Neuron (in vitro differentiated cells): ENCODE measurements around the gene ANO7.

ENCODE experiments used
- H2AFZ ChIP-seq: one replicate; pipeline ENCODE4 v1.6.1; 2013; ENCODE audit warnings: low read depth, mild to moderate bottlenecking, inconsistent platforms, low read length, moderate library complexity
- H3K27me3 ChIP-seq: one replicate; pipeline ENCODE4 v1.6.1; 2013; ENCODE audit warnings: low read length; ENCODE audit not compliant: insufficient read depth
- H3K36me3 ChIP-seq: one replicate; pipeline ENCODE4 v1.6.1; 2013; ENCODE audit warnings: low read length; ENCODE audit not compliant: insufficient read depth
- H3K4me1 ChIP-seq: one replicate; pipeline ENCODE4 v1.6.1; 2013; ENCODE audit warnings: low read length; ENCODE audit not compliant: insufficient read depth
- H3K4me3 ChIP-seq: 2 replicates; pipeline ENCODE4 v1.5.1; 2013; ENCODE audit warnings: mild to moderate bottlenecking, low read length, moderate library complexity
- H3K9me3 ChIP-seq: one replicate; pipeline ENCODE4 v1.6.1; 2013; ENCODE audit warnings: low read length

The ANO7 gene

DNA sequence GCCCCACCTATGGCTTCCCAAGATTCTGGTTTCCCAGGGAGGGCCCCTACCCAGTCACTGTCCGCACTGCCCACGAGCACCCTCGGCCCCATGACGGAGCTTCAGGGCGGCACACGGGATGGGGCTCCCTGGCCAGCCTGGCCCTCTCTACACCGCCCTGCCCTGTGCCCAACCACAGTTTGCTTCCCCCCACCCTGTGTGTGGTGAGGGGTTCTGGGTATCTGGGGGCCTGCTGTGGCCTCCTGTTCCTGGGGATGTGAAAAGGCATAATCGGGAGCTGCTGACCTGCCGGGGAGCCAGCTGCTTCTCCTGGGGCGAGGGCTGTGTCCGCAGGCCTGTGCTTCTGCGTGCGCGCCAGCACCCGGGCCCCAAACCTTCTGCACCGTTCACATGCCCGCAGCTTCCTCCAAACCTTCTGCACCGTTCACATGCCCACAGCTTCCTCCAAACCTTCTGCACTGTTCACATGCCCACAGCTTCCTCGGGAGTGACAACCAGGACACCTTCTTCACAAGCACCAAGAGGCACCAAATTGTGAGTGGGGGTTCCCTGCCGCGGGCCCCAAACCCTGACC, 12.4 kb downstream of the ANO7 start:
- no peaks in the 10 kb centered on the region for H3K36me3 ChIP-seq
- peaks cover 9% of the 10 kb centered on the region for H3K27me3 ChIP-seq
- H3K9me3 ChIP-seq, result no peaks in the 10 kb centered on the region
- H3K4me1 ChIP-seq, result peaks cover 3% of the 10 kb centered on the region
- H2AFZ ChIP-seq, result no peak overlapping the region
- no peak overlapping the region for H3K4me3 ChIP-seq

DNA sequence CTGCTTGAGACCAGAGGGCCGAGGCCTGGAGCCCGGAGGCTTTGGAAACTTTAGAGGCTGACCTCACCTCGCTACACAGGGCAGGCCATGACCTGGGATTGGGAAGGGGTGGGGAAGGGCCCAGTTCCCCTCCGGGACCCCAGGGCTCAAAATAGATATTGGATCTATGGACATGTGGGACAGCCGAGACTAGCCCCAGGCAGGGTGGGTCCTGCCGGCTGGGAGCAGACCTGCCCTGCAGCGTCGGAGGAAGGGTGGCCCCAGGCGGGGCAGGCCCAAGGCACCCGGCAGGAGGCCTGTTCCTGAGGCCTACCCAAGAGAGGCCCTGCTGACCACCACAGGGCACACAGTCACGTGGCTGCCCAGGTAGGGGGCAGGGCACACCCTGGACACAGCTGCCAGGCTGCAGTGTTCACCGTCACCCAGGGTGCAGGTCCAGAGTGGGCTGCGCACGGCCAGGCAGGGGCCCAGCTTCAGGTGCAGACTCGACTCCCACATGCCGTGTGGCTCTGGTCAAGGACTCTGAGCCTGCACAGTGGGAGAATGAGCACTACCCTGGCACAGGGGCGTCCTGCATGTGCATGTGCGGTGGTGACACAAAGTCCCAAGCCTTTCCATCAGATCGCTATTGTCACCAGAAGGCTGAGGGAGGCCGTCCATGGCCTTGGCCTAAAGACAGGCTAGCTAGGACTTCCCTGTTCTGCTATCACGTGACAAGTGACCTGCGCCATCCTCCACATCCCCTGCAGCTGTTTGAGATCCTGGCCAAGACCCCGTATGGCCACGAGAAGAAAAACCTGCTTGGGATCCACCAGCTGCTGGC, 13.2 kb downstream of the ANO7 start:
- H3K4me1 ChIP-seq, result no peaks in the 10 kb centered on the region
- no peak overlapping the region for H2AFZ ChIP-seq
- H3K4me3 ChIP-seq, result no peak overlapping the region
- peaks cover 9% of the 10 kb centered on the region for H3K27me3 ChIP-seq
- H3K36me3 ChIP-seq, result no peaks in the 10 kb centered on the region
- no peaks in the 10 kb centered on the region for H3K9me3 ChIP-seq

DNA sequence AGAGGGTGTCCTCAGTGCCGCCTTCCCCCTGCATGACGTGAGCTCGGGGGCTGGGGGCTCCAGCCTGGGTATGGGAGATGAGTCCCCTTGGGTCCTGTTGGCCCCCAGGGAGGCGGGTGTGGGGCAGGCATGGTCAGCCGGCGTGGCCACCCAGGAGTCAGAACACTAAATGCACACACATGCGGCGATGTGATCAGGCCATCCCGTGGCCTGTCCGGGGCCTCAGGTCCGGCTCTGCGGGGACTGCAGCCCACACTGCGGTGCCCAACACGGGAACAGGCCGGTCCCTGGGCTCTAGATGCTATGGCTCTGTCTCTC, 13.8 kb downstream of the ANO7 start:
- Histone ChIP-seq H3K4me3 (no peak overlapping the region), H3K9me3 (no peaks in the 10 kb centered on the region), H3K36me3 (no peaks in the 10 kb centered on the region), H3K27me3 (peaks cover 9% of the 10 kb centered on the region), H2AFZ (no peak overlapping the region), H3K4me1 (no peaks in the 10 kb centered on the region)

DNA sequence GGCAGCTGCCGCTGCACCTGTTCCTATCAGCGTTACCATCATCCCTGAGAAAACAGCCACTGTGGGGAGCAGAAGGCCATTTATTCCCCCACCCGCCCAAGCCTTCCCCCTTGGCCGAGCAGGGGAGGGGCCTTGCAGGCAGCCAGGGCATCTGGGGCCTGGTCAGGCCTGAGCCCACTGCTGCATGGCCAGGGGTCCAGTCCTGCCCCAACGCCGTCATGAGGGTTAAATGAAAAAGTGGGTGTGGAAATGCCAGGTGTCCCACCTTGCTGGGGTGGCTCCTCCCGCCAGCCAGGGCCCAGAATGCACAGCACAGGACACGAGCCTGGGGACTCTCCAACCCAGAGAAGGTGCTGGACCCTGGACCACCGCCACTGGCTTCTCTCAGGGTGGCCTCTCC, 14.2 kb downstream of the ANO7 start:
- Histone ChIP-seq H3K9me3 (no peaks in the 10 kb centered on the region), H2AFZ (no peak overlapping the region), H3K36me3 (no peaks in the 10 kb centered on the region), H3K4me3 (no peak overlapping the region), H3K27me3 (peaks cover 11% of the 10 kb centered on the region), H3K4me1 (no peaks in the 10 kb centered on the region)

DNA sequence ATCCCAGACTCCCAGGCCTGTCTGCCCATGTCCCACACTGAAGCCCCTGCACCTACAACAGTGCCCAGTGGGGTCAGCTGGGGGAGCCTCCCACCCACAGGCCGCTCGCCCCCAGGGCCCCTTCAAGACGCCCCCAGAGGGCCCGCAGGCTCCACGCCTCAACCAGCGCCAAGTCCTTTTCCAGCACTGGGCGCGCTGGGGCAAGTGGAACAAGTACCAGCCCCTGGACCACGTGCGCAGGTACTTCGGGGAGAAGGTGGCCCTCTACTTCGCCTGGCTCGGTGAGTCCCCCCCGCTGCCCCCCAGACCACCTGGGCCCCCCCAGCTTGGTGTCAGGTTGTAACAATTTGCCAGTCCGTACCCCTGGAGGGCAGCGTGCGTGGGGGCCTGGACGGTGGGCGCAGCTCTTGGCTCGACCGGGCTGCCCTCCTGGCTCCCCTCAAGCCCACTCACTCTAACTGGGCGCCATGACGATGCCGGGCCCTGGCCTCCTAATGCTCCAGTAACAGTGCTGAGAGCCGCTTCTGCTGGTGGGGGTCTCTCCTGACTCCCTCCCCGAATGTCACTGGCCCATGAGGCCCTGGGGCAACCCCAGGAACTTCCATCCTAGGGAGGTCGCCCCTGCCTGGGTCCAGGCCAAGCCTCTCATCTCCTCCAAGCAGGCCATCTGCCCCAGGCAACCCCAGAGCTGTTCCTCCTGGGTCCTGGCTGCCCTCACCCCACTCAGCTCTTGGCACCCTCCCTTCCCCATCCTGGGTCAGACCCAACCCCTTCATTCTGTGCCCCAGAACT, 14.9 kb downstream of the ANO7 start:
- Histone ChIP-seq H3K36me3 (no peaks in the 10 kb centered on the region), H3K4me1 (no peaks in the 10 kb centered on the region), H3K27me3 (peaks cover 6% of the 10 kb centered on the region), H3K4me3 (no peak overlapping the region), H3K9me3 (no peaks in the 10 kb centered on the region), H2AFZ (no peak overlapping the region)

- Histone ChIP-seq H3K36me3 (no peaks in the 10 kb centered on the region), H3K9me3 (no peaks in the 10 kb centered on the region), H3K4me1 (no peaks in the 10 kb centered on the region), H2AFZ (no peak overlapping the region), H3K4me3 (no peak overlapping the region), H3K27me3 (peaks cover 5% of the 10 kb centered on the region)
Observed at GRCh38 chr2:241204010-241204384, 15.5 kb downstream of the ANO7 start.

- Histone ChIP-seq H3K27me3 (peaks cover 5% of the 10 kb centered on the region), H3K4me3 (no peak overlapping the region), H2AFZ (no peak overlapping the region), H3K36me3 (no peaks in the 10 kb centered on the region), H3K4me1 (no peaks in the 10 kb centered on the region), H3K9me3 (no peaks in the 10 kb centered on the region)
Observed at GRCh38 chr2:241204490-241204889, 16.0 kb downstream of the ANO7 start.

DNA sequence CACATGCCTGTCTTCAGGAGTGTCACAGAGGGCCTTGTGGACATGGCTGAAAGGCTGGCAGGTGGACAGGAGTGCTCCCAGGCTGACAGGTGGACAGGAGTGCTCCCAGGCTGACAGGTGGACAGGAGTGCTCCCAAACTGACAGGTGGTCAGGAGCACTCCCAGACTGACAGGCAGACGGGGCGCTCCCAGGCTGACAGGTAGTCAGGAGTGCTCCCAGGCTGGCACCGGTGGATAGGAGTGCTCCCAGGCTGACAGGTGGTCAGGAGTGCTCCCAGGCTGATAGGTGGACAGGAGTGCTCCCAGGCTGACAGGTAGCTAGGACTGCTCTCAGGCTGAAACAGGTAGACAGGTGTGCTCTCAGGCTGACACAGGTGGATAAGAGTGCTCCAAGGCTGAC, 16.6 kb downstream of the ANO7 start:
- Histone ChIP-seq H3K4me1 (no peaks in the 10 kb centered on the region), H3K9me3 (no peaks in the 10 kb centered on the region), H2AFZ (no peak overlapping the region), H3K36me3 (no peaks in the 10 kb centered on the region), H3K4me3 (no peak overlapping the region), H3K27me3 (peaks cover 2% of the 10 kb centered on the region)

GRCh38 chr2:241207151-241207550, 18.7 kb downstream of the ANO7 start:
- no peak overlapping the region for H2AFZ ChIP-seq
- H3K27me3 ChIP-seq, result peaks cover 2% of the 10 kb centered on the region
- no peaks in the 10 kb centered on the region for H3K9me3 ChIP-seq
- no peaks in the 10 kb centered on the region for H3K4me1 ChIP-seq
- H3K4me3 ChIP-seq, result no peak overlapping the region
- no peaks in the 10 kb centered on the region for H3K36me3 ChIP-seq

GRCh38 chr2:241207641-241208040, 19.2 kb downstream of the ANO7 start:
- no peak overlapping the region for H3K4me3 ChIP-seq
- H3K9me3 ChIP-seq, result no peaks in the 10 kb centered on the region
- peaks cover 2% of the 10 kb centered on the region for H3K27me3 ChIP-seq
- no peaks in the 10 kb centered on the region for H3K36me3 ChIP-seq
- no peaks in the 10 kb centered on the region for H3K4me1 ChIP-seq
- no peak overlapping the region for H2AFZ ChIP-seq

GRCh38 chr2:241208058-241208457, 19.6 kb downstream of the ANO7 start:
- H3K36me3 ChIP-seq, result no peaks in the 10 kb centered on the region
- H3K9me3 ChIP-seq, result no peaks in the 10 kb centered on the region
- no peaks in the 10 kb centered on the region for H3K4me1 ChIP-seq
- no peak overlapping the region for H3K4me3 ChIP-seq
- H2AFZ ChIP-seq, result no peak overlapping the region
- H3K27me3 ChIP-seq, result peaks cover 2% of the 10 kb centered on the region

- no peak overlapping the region for H3K4me3 ChIP-seq
- H3K4me1 ChIP-seq, result no peaks in the 10 kb centered on the region
- H3K36me3 ChIP-seq, result no peaks in the 10 kb centered on the region
- H3K9me3 ChIP-seq, result no peaks in the 10 kb centered on the region
- peaks cover 2% of the 10 kb centered on the region for H3K27me3 ChIP-seq
- H2AFZ ChIP-seq, result no peak overlapping the region
Observed at GRCh38 chr2:241209271-241209670, 20.8 kb downstream of the ANO7 start.

GRCh38 chr2:241211276-241211675, 22.8 kb downstream of the ANO7 start:
- H3K36me3 ChIP-seq, result no peaks in the 10 kb centered on the region
- H3K9me3 ChIP-seq, result no peaks in the 10 kb centered on the region
- H2AFZ ChIP-seq, result no peak overlapping the region
- H3K27me3 ChIP-seq, result peaks cover 5% of the 10 kb centered on the region
- no peak overlapping the region for H3K4me3 ChIP-seq
- no peaks in the 10 kb centered on the region for H3K4me1 ChIP-seq
